ENCODE measurements around the gene NPNT. TPM values are rescaled to one million over a fixed set of nuclear protein-coding genes. Genes with fewer than 3 reads are reported as not detected.
"Not testable (repeated sequence)": the region's sequence is repeated elsewhere in the genome, so short reads cannot be mapped to it uniquely, and the experiment has no call there.

Gene NPNT
- total RNA-seq, result 10 to 100 TPM in 1 of 2 donors, 1 to 10 TPM in 1; 5.5 to 10.5 TPM

- Histone ChIP-seq H3K4me1 (peaks cover 0 to 19% of the 10 kb centered on the region in 2 donors), H3K27ac (peak within 1 kb of the TSS; percentile 52), H3K4me3 (peak within 1 kb of the TSS; percentile 48 to 56), H3K9me3 (no peaks in the 10 kb centered on the region), H3K27me3 (peaks cover 0 to 14% of the 10 kb centered on the region in 2 donors), H3K36me3 (no peaks in the 10 kb centered on the region)
- TF ChIP-seq CTCF (IDR thresholded peaks at IDR 0.05), result no peak
- no peak for DNase-seq (ENCODE audit: low spot score)
Observed at GRCh38 chr4:105894660-105895582, at the start of gene NPNT. NPNT (plus strand) TSS chr4:105895471; CDS start chr4:105895653, 182 bp downstream.

GRCh38 chr4:105845559-105845958, 49.7 kb upstream of the NPNT start:
- Histone ChIP-seq H3K36me3 (no peaks in the 10 kb centered on the region), H3K4me3 (no peak overlapping the region), H3K27me3 (no peaks in the 10 kb centered on the region), H3K4me1 (no peaks in the 10 kb centered on the region), H3K9me3 (no peaks in the 10 kb centered on the region), H3K27ac (no peak overlapping the region)
- TF ChIP-seq CTCF (IDR thresholded peaks at IDR 0.05), result no peak
- no peak for DNase-seq (ENCODE audit: low spot score)

- not testable (repeated sequence) for H3K4me1 ChIP-seq; H3K4me3 ChIP-seq; H3K36me3 ChIP-seq; DNase-seq (ENCODE audit: low spot score); H3K9me3 ChIP-seq; H3K27ac ChIP-seq; H3K27me3 ChIP-seq
Observed at GRCh38 chr4:105848359-105848758, 46.9 kb upstream of the NPNT start.

- no peak for TF ChIP-seq CTCF (IDR thresholded peaks at IDR 0.05)
- H3K27me3 ChIP-seq, result no peaks in the 10 kb centered on the region
- H3K27ac ChIP-seq, result no peak overlapping the region
- H3K4me1 ChIP-seq, result no peaks in the 10 kb centered on the region
- no peak for DNase-seq (ENCODE audit: low spot score)
- no peaks in the 10 kb centered on the region for H3K9me3 ChIP-seq
- no peak overlapping the region for H3K4me3 ChIP-seq
- no peaks in the 10 kb centered on the region for H3K36me3 ChIP-seq
Observed at GRCh38 chr4:105851196-105851595, 44.1 kb upstream of the NPNT start.

- H3K27me3 ChIP-seq; DNase-seq (ENCODE audit: low spot score); H3K36me3 ChIP-seq; H3K4me1 ChIP-seq; H3K9me3 ChIP-seq; H3K27ac ChIP-seq; H3K4me3 ChIP-seq: not testable (repeated sequence)
Observed at GRCh38 chr4:105852230-105852629, 43.0 kb upstream of the NPNT start.

GRCh38 chr4:105858466-105859040, 36.7 kb upstream of the NPNT start:
- Histone ChIP-seq H3K27me3 (no peaks in the 10 kb centered on the region), H3K36me3 (no peaks in the 10 kb centered on the region), H3K9me3 (peaks cover 0 to 9% of the 10 kb centered on the region in 2 donors), H3K27ac (no peak overlapping the region), H3K4me3 (no peak overlapping the region), H3K4me1 (no peaks in the 10 kb centered on the region)
- no peak for DNase-seq (ENCODE audit: low spot score)
- no peak for TF ChIP-seq CTCF (IDR thresholded peaks at IDR 0.05)
